GM12891 (cell line): ENCODE measurements around the gene FOXO1.

Experiments used
- POLR2A ChIP-seq: IDR thresholded peaks from 2 replicates; pipeline ENCODE4 v1.6.1; 2011; ENCODE audit warnings: low read depth, low read length, control low read depth
- POLR2AphosphoS5 ChIP-seq: IDR thresholded peaks from 2 replicates; pipeline ENCODE4 v1.6.1; 2011; ENCODE audit warnings: low read depth, low read length, control low read depth
- TAF1 ChIP-seq: IDR thresholded peaks from 2 replicates; pipeline ENCODE4 v1.6.1; 2011; ENCODE audit warnings: low read depth, low read length, control low read depth

- no peak for TF ChIP-seq POLR2AphosphoS5
- TF ChIP-seq POLR2A: no peak
- TF ChIP-seq TAF1: no peak
These were observed 42.1 kb downstream of the FOXO1 start for GRCh38 chr13:40624383-40624782.
